Activated T-helper 1 cell treated with anti-CD3 and anti-CD28 coated beads, Interleukin-2, amount 50 U/mL, for 16 hours (primary cell): ENCODE results near the gene ADI1.
"Not testable (repeated sequence)": the region's sequence is repeated elsewhere in the genome, so short reads cannot be mapped to it uniquely, and the experiment has no call there.

Source experiments
- DNase-seq, 2 donors: peaks; one replicate each; pipeline ENCODE4 v3.0.0-alpha.2; 2020; ENCODE audit warnings: low read depth in 1 of 2, low spot score in 1 of 2

Gene ADI1

GRCh38 chr2:3450385-3451010, 68.8 kb downstream of the ADI1 start:
- no peak for DNase-seq

DNA sequence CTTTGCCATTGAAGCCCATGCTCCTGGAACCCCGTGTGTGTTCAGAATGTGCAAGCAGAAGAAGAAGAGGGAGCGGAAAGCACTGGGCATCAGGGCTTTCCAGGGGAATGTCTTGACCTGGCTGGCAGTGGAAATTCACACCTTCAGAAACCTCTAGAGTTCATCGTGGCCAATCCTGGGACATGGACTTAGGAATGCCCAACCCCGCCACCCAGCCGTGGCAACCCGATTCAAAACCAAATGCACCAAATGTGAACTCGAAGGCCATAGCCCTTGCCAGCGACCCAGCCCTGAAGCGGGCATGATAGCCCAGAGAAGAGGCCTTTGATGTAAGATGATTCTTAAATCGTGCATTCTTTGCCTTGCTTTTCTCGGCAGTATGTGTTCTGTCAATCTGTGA, 69.4 kb downstream of the ADI1 start:
- DNase-seq = no peak

- DNase-seq = no peak
Measured at GRCh38 chr2:3449086-3449485, 70.2 kb downstream of the ADI1 start.

DNA sequence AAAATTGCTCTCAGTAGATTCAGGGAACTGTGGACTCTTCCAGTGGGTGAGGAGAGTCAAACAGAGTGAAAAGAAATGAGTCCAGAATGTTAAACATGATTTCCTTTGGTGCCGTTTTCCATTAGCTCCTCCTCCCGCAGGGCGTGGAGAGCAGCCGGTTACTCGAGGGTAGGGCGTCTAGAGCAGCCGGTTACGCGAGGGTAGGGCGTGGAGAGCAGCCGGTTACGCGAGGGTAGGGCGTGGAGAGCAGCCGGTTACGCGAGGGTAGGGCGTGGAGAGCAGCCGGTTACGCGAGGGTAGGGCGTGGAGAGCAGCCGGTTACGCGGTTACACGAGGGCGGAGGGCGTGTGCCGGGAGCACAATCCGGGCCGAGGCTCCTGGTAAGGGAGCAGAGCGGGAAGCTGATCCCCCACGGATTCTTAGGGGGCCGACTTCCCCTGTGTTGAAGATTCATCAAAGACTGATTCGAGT, 70.9 kb downstream of the ADI1 start:
- DNase-seq = not testable (repeated sequence)

GRCh38 chr2:3447789-3448317, 71.5 kb downstream of the ADI1 start:
- DNase-seq = no peak
